GM12872 (cell line): ENCODE results near the gene ADAMTS17.

Experiments
- TF ChIP-seq, protein P1 (sequence below): IDR thresholded peaks from 3 replicates; pipeline ENCODE4 v1.5.1; 2011; ENCODE audit warnings: low read depth, mild to moderate bottlenecking, low read length, moderate library complexity; ENCODE audit not compliant: insufficient read depth

ADAMTS17 gene

DNA sequence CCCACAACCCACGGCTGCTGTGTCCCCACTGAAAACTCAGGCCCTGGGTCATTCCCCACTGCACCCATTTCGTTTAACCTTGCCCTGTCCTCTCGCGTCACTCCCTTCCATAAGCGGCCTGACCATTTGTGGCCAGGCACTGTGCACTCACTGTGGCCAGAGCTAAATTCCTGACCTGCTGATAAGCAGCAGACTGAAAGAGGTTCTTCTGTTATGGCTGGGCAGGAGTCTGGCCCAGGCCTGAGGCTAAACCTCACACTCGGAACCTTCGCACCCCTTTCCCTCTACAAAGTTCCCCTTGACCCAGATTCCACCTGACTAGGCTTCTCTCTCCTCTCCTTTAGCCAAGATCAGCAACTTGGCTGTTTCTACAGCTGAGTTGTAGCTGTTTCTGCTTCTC is 62.3 kb downstream of the ADAMTS17 start:
- TF ChIP-seq, protein P1, sequence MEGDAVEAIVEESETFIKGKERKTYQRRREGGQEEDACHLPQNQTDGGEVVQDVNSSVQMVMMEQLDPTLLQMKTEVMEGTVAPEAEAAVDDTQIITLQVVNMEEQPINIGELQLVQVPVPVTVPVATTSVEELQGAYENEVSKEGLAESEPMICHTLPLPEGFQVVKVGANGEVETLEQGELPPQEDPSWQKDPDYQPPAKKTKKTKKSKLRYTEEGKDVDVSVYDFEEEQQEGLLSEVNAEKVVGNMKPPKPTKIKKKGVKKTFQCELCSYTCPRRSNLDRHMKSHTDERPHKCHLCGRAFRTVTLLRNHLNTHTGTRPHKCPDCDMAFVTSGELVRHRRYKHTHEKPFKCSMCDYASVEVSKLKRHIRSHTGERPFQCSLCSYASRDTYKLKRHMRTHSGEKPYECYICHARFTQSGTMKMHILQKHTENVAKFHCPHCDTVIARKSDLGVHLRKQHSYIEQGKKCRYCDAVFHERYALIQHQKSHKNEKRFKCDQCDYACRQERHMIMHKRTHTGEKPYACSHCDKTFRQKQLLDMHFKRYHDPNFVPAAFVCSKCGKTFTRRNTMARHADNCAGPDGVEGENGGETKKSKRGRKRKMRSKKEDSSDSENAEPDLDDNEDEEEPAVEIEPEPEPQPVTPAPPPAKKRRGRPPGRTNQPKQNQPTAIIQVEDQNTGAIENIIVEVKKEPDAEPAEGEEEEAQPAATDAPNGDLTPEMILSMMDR = no peak

DNA sequence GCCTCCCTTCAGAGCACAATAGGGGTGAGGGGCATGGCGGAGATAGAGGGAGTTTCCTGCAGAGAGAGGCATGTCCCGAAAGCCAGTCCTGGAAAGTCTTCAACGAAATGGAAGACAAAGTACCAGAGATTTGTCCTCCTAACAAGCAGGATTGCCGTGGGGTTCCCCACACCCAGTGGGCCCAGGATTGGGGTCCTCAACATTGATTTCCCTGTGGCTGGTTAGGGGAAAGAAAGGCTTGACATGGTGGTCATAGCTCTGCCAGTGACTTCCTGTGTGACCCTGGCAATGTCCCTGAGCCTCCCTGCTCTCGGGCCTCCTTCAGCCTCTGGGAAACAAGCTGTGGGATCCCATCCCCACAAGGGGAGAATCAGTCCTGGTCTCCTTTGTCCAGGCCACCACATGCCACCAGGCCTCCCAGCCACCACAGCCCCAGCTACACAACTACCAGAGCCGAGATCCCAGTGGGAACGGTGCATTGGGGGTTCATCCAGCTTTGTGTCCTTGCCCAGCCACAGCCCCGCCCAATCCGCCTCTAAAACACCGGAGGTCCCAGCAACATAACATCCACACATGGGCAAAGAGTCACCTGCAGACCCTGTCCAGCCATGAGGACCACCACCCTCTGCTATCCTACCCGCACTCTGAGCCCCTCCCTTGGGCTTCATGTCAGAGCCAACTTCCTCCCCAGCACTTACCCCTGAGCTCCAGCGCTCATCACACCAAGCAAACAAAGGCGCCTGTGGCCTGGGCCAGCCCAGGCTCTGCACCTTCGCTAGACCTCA is 63.0 kb downstream of the ADAMTS17 start:
- TF ChIP-seq, protein P1 = no peak

GRCh38 chr15:100277087-100277855 is 64.5 kb downstream of the ADAMTS17 start:
- TF ChIP-seq, protein P1 = no peak

- TF ChIP-seq, protein P1 = no peak
Observed at GRCh38 chr15:100276506-100276905, 65.3 kb downstream of the ADAMTS17 start.

- TF ChIP-seq, protein P1 = no peak
Observed at GRCh38 chr15:100275641-100276040, 66.1 kb downstream of the ADAMTS17 start.

DNA sequence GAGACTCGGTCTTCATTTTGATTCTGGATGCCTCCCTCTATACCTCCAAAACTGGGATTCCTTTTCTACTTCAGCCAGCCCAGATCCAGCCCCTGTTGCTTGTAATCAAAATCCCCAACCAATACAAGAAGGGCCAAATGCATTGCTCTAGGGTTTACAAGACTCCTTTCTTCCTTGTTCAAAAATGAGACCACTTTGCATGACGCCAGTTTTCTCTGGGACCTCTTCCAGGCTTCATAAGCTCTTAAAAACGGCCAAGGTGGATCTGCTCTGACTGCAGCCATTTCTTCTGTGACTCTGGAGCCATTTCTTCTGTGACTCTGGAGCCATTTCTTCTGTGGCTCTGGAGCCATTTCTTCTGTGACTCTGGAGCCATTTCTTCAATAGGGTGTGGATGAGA is 71.9 kb downstream of the ADAMTS17 start:
- TF ChIP-seq, protein P1 = no peak

GRCh38 chr15:100266166-100266565 is 75.6 kb downstream of the ADAMTS17 start:
- TF ChIP-seq, protein P1 = no peak
